Measurements from ENCODE around the gene NUB1.

The NUB1 gene

DNA sequence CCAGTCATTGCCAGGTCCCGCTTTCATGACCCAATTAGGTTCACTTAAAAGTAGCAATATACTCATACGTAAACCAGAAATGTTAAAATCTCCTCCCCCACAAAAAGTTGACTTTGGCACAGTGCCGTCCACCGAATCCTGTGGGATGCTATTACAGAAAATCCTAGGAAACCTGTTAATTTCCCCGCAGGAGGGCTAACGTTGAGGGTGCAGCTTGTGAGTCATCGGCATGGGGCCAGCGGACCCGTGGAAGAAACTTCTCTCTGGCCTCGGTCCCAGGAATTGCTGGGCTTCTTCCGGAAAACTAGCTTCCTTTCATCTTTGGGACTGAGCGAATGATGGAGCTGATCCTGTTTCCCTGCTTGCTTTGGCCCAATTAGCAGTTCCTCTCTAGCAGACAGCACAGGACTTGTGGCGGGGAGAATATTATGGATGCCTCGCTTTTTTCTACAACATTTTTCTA is 84.9 kb downstream of the NUB1 start:
- in situ Hi-C loops (cut with MboI; ENCODE audit: low sequenced_read_pairs, unreplicated experiment), result no loop called here
- no peak for DNase-seq (ENCODE audit: low spot score)
- TF ChIP-seq, protein P1, sequence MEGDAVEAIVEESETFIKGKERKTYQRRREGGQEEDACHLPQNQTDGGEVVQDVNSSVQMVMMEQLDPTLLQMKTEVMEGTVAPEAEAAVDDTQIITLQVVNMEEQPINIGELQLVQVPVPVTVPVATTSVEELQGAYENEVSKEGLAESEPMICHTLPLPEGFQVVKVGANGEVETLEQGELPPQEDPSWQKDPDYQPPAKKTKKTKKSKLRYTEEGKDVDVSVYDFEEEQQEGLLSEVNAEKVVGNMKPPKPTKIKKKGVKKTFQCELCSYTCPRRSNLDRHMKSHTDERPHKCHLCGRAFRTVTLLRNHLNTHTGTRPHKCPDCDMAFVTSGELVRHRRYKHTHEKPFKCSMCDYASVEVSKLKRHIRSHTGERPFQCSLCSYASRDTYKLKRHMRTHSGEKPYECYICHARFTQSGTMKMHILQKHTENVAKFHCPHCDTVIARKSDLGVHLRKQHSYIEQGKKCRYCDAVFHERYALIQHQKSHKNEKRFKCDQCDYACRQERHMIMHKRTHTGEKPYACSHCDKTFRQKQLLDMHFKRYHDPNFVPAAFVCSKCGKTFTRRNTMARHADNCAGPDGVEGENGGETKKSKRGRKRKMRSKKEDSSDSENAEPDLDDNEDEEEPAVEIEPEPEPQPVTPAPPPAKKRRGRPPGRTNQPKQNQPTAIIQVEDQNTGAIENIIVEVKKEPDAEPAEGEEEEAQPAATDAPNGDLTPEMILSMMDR (IDR thresholded peaks at IDR 0.05; ENCODE audit: borderline replicate concordance, control extremely low read depth, extremely low read depth, insufficient read depth, missing control alignments), result no peak

DNA sequence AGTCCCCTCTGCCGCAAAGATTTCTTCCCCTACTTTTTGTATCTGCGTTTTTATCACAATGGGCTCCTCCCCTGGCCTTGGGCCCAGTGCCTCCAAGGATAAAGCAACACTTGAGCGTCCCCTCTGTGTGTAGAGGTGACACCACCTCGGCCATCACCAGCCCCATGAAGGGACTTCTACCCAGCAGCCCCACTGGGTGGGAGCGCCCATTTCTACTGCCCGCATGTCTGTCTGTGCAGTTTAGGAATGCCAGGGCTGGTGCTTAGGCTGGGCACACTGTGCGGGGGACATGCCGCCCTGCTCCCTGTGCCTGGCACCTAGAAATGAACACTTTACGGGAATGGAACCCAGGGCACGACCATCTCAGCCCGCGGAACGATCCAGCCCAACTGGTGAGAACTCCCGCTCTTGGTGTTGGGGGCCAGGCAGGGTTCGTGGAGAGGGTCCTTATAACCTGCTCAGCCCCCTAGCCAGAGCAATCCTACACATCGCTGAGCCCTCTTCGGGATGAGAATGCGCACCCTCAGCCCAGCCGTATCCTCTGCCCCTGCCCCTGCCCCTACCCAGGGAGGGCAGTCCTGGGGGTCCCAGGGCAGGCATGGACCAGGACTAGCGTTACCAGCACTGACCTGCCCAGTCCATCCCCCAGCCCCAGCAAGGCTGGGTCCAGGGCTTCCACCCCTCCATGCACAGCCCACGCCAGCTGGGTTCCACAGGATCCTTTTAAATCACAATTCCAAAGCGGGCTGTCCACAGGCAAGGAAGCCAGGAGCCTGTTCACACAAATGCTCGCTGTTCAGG is 85.5 kb downstream of the NUB1 start:
- in situ Hi-C loops (cut with MboI; ENCODE audit: low sequenced_read_pairs, unreplicated experiment), result no loop called here
- TF ChIP-seq, protein P1 (IDR thresholded peaks at IDR 0.05; ENCODE audit: borderline replicate concordance, control extremely low read depth, extremely low read depth, insufficient read depth, missing control alignments), result no peak
- peak; percentile 10 for DNase-seq (ENCODE audit: low spot score)

DNA sequence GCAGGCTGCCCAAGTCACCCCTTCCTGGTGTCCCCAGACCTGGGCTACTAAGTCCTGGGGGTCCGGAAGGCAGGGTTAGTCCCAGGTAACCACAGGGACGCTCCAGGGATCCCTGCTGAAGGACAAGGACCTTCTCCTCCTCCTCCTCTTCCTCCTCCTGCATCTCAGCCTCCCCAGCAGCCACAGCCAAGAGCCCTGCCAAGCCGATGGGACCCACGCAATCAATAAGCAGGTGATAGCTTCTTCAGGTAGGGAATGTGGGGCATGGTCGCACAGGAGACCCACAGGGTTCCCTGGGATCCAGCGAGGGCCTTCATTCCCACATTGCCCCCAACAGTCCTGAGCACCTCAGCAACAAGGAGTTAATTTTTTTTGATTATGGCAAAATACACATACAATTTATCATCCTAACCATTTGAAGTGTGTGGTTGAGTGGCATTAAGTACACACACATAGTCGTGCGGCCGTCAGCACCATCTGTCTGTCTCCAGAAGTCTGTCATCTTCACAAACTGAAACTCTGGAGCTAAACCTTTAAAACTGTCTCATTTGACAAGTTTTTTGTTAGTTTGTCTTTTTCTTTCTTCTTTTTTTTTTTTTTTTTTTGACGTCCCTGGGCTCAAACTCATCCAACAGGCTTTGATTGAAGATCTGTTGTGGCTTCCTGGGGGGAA is 86.2 kb downstream of the NUB1 start:
- DNase-seq (ENCODE audit: low spot score), result peak; percentile 18
- TF ChIP-seq, protein P1 (IDR thresholded peaks at IDR 0.05; ENCODE audit: borderline replicate concordance, control extremely low read depth, extremely low read depth, insufficient read depth, missing control alignments), result no peak
- in situ Hi-C loops (cut with MboI; ENCODE audit: low sequenced_read_pairs, unreplicated experiment), result no loop called here

All from GM13976 (cell line).